Left cardiac atrium (tissue), 4 donors: ENCODE data around the gene C16orf86. TPM values are rescaled to one million over a fixed set of nuclear protein-coding genes. Genes with fewer than 3 reads are reported as not detected.
A peak's percentile ranks its signal among the peaks of the same experiment; 100 is the strongest.

Experiments used
- ATAC-seq, 2 donors: fragments of 200-7000 bp; cut with Tn5 transposase; one replicate each; pipeline ENCODE4 v1.9.1; 2020; ENCODE audit warnings: mild to moderate bottlenecking in 2 of 2, moderate library complexity in 2 of 2
- DNase-seq: peaks from one replicate; pipeline ENCODE4 v3.0.0-alpha.2; 2020
- intact Hi-C, 2 donors: fragments of 100-400 bp; cut with DNase I; formaldehyde crosslinking; loops; one replicate each; pipeline versions ENCODE4 v1.14.1 to v1.15.1; 2022 to 2023
- total RNA-seq, 2 donors: library from RNA; stranded (reverse); fragmentation: NEBNext Ultra II Directional; extraction: Animal tissue kit (Norgen Biotek cat#: 25700); gene quantifications; one replicate each; pipeline ENCODE4 v1.2.1, GENCODE V29; 2021
- donor health status: DM: no; HTN: yes; CAD: no.
- donor health status: DM: no; HTN: yes; CAD: no; lungs with severe emphysema.
- donor health status: DM: yes; HTN: yes; CAD: no.
- donor health status: Dilated cardiomyopathy.

Gene C16orf86
- total RNA-seq, 2 donors from 2014 or later, result 3.5 to 3.7 TPM

DNA sequence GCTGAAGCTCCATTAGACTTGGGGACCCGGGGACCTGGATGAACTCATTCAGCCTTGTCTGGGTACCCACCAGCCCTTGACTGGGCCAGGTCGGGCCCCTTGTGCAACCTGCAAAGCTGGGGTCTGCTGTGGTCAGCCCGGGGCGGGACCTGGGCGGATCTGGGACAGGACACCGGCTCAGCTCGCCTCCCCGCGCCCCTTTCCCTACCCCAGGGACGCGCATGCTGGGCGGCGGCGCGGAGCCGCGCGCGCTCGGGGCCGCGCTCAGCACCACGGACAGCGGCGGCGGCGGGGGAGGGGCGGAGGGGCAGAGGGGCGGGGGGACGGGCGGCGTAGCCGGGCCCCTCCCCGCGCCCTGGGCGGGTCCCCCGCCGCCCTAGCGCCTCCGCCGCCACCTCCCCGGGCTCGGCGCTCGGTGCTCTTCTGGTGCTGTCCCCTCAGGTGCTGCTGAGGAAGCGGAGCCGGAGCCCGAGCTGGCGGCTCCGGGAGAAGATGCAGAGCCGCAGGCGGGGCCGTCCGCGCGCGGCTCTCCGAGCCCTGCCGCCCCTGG is 14.0 kb upstream of the C16orf86 start:
- DNase-seq, result no peak
- ATAC-seq, result peak; percentile 12 to 38
- intact Hi-C loops, result no loop called here

DNA sequence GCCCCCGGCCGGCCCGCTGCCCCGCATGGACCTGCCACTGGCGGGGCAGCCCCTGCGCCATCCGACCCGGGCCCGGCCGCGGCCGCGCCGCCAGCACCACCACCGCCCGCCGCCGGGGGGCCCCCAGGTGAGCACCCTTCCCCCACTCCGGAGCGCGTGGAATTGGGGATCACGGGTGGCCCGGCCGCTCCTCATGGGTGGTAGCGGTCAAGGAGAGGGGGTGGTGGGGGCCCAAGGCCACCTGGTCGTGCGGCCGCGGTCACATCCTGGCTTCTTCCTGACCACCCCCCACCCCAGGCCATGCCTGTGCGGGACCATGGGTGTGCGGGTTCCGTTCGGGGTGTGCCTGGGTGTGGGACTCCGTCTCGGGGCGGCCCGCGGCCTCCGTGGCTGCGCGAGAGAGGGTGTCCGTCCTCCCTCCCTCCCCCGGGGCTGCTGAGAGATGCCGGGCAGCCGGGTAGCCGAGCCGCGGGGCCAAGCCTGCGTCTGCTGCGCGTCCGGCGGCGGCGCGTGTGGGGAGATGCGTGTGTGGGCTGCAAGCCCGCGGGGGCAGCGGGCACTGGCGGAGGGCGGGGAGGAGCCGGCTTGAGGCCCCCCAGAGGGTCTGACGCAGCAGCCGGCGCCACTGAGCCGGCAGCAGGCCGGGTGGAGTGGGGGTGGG is 13.4 kb upstream of the C16orf86 start:
- no peak for DNase-seq
- intact Hi-C loops, result no loop called here
- ATAC-seq, result peak in 1 of 2 donors; percentile 8

DNA sequence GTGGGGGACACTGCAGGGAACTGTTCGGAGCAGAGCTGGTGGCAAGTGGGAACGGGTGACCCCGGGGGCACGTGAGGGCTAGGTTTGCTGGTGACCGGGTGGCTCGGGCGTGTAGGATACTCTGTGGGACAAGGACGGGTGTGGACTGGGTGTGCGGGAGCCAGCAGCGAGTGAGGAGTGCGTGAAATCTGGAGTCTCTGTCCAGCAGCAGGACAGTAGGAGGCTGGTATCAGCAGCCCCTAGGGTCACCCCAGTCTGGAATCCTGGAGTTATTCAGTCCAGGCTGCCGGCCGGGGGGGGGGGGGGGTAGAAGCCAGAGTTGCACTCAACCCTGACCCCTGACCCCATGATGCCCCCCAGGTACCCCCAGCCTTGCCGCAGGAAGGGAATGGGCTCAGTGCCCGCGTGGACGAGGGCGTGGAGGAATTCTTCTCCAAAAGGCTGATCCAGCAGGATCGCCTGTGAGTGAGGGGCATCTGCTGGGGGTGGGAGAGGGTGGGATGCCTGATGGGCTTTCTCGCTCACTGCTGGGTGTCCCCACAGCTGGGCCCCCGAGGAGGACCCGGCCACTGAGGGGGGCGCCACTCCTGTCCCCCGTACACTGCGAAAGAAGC is 12.7 kb upstream of the C16orf86 start:
- intact Hi-C loops, result no loop called here
- ATAC-seq (no peak), DNase-seq (no peak)

DNA sequence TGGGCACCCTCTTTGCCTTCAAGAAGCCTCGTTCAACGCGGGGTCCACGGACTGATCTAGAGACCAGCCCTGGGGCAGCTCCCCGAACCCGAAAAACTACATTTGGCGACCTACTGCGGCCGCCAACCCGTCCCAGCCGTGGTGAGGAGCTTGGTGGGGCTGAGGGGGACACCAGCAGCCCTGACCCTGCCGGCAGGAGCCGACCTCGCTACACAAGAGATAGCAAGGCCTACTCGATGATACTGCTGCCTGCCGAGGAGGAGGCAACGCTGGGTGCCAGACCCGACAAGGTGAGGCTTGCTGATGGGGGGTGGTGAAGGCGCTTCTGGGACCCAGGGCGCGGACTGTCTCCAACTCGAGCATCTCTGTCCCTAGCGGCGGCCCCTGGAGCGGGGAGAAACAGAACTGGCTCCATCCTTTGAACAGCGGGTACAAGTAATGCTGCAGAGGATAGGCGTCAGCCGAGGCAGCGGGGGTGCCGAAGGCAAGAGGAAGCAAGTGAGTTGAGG is 12.2 kb upstream of the C16orf86 start:
- ATAC-seq (no peak), DNase-seq (no peak)
- intact Hi-C loops, result no loop called here

DNA sequence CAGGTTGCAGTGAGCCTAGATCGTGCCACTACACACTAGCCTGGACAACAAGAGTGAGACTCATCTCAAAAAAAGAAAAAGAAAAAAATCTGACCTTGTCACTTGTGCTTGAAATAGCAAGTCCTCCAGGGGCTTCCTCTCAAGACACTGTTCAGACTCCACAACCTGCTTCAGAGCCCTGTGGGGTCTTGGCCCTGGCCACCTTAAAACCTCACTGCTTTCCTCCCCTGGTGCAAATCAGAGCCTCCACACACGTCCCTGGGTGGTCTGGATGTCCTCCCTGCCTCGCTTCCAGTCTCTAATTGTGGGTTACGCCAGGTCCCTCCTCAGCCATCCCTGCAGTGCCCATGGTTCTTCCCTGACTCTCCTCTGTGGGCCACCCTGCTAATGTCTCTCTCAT is 11.3 kb upstream of the C16orf86 start:
- ATAC-seq, result no peak
- DNase-seq, result no peak
- intact Hi-C loops, result loop anchor here in 1 of 2 donors (5.0 kb wide), 1 partner anchor 83 kb away; no protein-coding TSS in a partner anchor

DNA sequence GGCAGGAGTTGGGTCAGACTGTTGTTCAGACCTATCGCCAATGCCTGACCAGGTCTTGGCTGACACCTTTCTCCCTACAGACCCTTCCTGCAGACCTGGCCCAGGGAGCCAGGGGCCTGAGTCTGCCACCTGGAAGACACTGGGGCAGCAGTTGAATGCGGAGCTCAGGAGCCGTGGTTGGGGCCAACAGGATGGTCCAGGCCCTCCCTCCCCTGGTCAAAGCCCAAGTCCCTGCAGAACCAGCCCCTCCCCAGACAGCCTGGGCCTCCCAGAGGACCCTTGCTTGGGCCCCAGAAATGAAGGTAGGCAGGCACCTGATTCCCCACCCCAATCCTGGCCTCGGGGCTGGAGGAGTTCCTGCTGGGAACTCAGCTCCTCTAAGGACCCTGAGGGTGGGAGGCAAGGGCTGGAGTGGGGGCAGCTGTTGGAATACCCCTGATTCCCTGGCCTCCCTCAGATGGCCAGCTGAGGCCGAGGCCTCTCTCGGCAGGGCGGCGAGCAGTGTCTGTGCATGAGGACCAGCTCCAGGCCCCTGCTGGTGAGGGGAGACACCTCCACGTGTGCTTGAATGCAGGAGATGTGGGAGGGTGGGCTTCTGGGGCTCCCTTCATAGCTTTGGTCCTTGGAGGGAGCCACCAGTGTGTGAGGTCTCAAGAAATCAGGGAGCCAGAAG is 10.1 kb upstream of the C16orf86 start:
- DNase-seq, result no peak
- no peak for ATAC-seq
- intact Hi-C loops, result loop anchor here in 1 of 2 donors (5.0 kb wide), 1 partner anchor 84 kb away; no protein-coding TSS in a partner anchor

DNA sequence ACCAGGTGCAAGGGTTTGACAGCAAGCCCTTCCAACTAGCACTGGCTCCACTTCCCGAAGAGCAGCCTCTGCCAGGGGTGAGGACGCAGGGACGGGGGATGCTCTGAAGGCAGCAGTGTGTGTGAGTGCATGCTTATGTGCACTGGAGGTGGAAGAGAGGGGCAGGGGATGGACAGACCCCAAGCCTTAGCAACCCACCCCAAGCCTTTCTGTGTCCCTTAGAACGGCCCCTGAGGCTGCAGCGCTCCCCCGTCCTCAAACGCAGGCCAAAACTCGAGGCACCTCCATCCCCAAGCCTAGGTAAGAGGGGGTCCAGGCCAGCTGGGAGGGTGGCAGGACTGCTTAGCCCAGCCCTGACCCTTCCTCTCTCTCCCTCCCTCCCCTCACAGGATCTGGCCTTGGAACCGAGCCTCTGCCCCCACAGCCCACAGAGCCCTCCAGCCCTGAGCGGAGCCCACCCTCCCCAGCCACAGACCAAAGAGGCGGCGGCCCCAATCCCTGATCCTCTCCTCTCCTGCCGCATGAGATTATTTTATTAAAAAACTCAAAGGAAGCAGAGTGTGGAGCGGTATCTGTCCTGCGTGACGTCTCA is 9.5 kb upstream of the C16orf86 start:
- ATAC-seq (no peak), DNase-seq (no peak)
- intact Hi-C loops, result loop anchor here in 1 of 2 donors (5.0 kb wide), 1 partner anchor 85 kb away; no protein-coding TSS in a partner anchor

DNA sequence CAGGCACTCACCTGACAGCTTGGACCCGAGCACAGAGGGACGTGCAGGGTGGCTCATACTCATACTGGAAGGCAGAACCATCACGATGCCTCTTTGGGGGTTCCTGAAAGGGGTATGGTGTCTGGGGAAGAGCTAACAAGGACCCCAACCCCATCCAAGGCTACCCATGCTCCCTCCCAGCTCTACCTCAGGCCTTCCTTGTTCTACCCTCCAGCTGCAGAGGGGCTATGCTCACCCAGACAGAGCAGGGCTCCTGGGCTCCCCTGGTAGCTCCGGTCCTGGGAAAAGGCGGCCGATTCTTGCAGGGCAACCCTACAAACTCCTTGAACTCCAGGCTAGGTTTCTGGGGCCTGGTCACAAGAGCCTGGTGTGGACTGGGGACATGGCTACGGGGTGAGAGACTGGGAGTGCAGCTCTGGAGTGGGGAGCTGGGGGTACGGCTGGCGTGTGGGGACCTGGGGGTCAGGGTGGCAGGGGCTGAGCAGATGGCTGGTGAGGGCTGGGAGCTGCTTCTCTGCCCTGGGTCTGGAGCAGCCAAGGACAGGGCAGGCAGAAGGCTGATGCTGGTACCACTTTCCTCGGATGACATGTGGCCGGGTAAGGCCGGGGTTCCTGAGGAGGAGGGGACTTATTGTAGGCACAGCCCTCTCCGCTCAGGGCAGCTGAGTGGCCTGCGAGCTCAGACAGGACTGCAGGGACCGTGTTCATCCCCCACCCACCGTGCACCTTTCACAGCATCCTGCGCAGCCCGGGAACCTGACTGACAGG is 8.7 kb upstream of the C16orf86 start:
- DNase-seq, result no peak
- intact Hi-C loops, result loop anchor here in 1 of 2 donors (5.0 kb wide), 1 partner anchor 86 kb away; no protein-coding TSS in a partner anchor
- no peak for ATAC-seq

DNA sequence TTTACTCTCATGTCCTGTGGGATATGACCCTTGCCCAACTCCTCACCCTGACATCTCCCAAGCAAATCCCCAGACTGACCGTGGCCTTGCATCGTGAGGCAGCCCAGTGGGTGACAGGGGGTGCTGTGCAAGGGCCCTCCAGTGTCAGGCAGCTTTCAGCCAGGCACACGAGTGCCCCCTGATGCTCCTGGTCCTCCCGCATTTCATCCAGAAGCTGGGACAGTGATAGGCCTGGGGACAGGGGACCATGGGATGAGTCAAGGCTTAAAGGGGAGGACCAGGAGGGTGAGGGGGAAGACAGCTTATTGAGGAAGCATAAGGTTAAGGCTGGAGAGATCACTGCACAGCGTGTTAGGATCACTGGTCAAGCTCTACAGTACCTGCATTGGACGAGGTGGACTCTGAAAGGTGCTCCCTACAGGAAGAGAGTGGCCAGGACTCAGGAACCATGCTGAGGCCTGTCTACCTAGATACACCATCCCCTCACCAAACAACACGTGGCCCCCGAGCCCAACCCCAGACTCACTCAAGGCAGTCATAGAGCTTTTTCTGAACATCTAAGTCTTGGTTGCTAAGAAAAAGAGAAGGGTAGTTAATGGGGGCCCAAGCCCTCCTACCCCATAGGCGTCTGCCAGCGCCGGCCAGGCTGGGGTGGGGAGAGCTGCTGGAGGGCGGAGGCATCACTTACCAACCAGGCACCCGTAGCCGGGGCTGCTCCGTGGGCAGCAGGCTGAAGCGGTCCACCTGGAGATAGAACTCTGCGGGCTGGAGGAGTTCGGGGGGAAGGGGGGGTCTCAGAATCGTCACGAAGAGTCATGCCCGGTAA is 7.6 kb upstream of the C16orf86 start:
- intact Hi-C loops, result loop anchor here in 1 of 2 donors (5.0 kb wide), 1 partner anchor 87 kb away; no protein-coding TSS in a partner anchor
- no peak for DNase-seq
- no peak for ATAC-seq

DNA sequence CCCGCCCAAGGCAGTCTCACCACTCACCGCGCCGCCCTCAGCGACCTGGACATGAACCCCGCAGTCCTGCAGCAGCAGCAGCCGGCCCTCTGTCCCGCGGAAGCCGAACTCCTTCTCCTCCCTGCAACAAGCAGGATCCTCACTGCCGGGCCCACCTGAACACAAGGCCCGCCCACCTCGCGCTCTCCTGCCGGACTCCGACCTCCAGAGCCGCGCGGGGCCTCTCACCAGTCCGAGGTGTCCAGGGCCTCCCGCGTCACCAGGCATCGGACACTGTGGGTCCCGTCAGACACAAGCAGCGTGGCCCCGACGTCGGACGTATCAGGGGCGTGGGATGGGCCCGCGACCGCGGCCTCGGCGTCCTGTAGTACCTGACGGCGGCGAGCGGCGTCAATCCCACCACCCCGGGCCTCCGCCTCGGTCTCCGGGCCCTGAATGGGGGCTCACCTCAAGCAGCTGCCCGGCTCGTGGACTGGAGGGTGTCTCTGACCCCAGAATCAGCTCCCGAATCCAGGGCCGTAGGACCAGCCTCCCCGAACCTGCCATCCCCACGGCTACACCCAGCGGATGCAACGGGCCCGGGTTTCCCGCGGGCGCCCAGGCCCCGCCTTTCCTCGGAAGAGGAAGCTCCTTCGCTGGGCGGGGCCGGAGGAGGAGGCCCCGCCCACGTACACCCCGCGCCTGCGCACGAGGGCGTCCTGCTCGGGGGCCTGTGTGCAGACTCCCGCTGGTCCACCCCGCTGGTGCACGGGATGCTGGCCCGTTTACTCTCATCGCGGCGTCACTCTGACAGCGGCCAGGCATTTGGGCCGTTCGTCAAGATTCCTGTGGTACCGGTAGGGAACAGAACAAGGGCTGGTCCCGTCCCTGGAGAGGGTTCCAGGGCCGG is 6.7 kb upstream of the C16orf86 start, which contains the start of gene ACD:
ACD (minus strand) TSS at position 586 of the 889 bp plus-strand sequence; CDS start at position 546, 40 bp downstream.
- intact Hi-C loops, result loop anchor here in 1 of 2 donors (5.0 to 10.0 kb wide), 2 partner anchors 88 to 135 kb away; partner anchors contain the start of gene RIPOR1
- peak; percentile 92 to 93 for ATAC-seq
- DNase-seq, result peak; percentile 91

DNA sequence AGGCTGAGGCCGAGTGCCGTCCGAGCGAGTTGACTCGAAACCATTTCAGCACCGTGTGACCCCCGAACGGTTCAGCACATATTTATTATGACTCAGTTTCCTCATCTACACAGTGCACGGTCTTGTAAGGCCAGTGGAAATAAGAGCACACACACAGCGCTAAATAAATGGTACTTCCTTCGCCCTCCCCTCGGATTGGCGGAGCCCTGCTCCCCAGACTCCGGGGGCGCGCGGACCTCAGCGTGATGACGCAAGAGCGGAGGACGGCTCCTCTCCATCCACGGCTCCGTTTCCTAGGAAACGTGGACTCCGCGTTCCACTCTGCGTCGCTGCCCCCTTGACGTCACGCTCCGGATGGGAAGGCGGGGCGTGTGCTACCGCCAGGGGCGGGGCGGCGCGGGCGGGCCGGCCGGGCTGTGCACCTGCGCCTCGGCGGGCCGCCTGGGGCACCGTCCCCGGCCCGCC is 6.0 kb upstream of the C16orf86 start, which contains the start of gene PARD6A:
PARD6A (plus strand) TSS at position 397 of the 465 bp plus-strand sequence. CDS start 79 bp downstream, outside the sequence.
- intact Hi-C loops, result loop anchor here in 1 of 2 donors (10.0 kb wide), 1 partner anchor 136 kb away; the partner anchor contains the start of gene RIPOR1
- ATAC-seq, result peak; percentile 92 to 94

DNA sequence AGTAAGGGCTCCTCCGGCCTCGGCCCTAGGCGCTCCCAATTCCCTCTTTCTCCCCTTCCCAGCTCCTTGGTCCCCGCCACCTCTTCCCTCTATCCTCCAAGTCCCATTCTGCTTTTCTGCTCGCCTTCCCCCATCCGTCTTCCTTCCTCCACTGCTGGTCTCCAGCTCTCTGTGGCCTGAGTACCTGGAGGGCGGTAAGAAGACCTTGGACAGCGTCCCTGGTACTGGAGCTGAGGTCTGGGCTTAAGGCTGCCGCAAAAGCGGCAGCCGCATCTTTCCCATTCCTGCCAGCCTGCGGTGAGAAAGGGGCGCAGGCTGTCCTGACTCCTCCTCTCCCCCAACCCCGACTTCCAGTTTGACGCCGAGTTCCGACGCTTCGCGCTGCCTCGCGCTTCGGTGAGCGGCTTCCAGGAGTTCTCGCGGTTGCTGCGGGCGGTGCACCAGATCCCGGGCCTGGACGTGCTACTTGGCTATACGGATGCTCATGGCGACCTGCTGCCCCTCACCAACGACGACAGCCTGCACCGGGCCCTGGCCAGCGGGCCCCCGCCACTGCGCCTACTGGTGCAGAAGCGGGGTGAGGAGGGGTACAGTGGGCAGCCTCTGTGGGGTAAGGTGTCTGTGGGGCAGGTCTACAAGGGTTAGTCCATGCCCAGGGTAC is 5.4 kb upstream of the C16orf86 start:
- ATAC-seq, result no peak
- no peak for DNase-seq
- intact Hi-C loops, result loop anchor here in 1 of 2 donors (10.0 kb wide), 1 partner anchor 136 kb away; the partner anchor contains the start of gene RIPOR1

More for the DNA sequence above, 6.0 kb upstream of the C16orf86 start, which contains the start of gene PARD6A:
- peak; percentile 98 for DNase-seq

DNA sequence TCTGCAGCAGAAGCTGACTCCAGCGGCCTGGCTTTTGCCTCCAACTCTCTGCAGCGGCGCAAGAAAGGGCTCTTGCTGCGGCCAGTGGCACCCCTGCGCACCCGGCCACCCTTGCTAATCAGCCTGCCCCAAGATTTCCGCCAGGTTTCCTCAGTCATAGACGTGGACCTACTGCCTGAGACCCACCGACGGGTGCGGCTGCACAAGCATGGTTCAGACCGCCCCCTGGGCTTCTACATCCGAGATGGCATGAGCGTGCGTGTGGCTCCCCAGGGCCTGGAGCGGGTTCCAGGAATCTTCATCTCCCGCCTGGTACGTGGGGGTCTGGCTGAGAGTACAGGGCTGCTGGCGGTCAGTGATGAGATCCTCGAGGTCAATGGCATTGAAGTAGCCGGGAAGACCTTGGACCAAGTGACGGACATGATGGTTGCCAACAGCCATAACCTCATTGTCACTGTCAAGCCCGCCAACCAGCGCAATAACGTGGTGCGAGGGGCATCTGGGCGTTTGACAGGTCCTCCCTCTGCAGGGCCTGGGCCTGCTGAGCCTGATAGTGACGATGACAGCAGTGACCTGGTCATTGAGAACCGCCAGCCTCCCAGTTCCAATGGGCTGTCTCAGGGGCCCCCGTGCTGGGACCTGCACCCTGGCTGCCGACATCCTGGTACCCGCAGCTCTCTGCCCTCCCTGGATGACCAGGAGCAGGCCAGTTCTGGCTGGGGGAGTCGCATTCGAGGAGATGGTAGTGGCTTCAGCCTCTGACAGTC is 4.5 kb upstream of the C16orf86 start:
- DNase-seq, result no peak
- intact Hi-C loops, result loop anchor here in 1 of 2 donors (10.0 kb wide), 1 partner anchor 137 kb away; the partner anchor contains the start of gene RIPOR1

DNA sequence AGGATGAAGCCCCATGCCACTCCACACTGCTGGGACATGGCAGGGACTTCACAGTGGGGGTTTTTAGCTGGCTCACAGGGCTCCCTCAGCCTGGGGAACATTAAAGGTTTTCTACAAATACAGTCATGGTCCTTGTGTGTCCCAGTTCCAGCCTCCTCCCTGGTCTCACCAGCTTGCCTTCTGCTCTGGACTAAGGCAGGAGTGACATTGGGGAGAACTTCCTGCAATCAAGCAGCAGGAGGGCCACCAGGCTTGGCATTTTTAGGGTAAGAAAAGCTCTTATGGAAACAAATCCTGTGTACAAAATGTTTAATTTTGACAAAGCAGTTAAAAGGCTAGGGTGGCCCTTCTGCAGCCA is 4.0 kb upstream of the C16orf86 start:
- intact Hi-C loops, result loop anchor here in 1 of 2 donors (10.0 kb wide), 1 partner anchor 138 kb away; the partner anchor contains the start of gene RIPOR1
- DNase-seq (no peak), ATAC-seq (no peak)

More for the DNA sequence above, 4.5 kb upstream of the C16orf86 start:
- no peak for ATAC-seq
